ENCODE measurements around the gene ZFHX3. TPM values are rescaled to one million over a fixed set of nuclear protein-coding genes. Genes with fewer than 3 reads are reported as not detected.

The ZFHX3 gene
- total and polyA plus RNA-seq, 2 of the 8 experiments (the other 6 are each of a cell fraction or from before 2014, with no cell fraction given), result 0.08 to 0.99 TPM

GRCh38 chr16:72850853-72851252 lies 197.1 kb downstream of the ZFHX3 start:
- H3K4me3 ChIP-seq (ENCODE audit: extremely low read depth in 1 of 4, insufficient read depth in 2 of 4, low read depth in 3 of 4, low read length in 4 of 4), result no peak overlapping the region
- WGBS, 2 experiments (ENCODE audit: extremely low coverage in 1 of 2, insufficient coverage in 1 of 2, insufficient read length in 1 of 2, insufficient replicate concordance in 2 of 2, low coverage in 1 of 2, low lambda C conversion rate in 2 of 2, missing lambda C conversion rate in 1 of 2), result 84% methylated on average over 6 of the region's 6 CpGs; no CpG with 5 or more reads in 1 of the 2 experiments
- no peaks in the 10 kb centered on the region for H3K27me3 ChIP-seq (replicated peaks in 1 of 4; ENCODE audit: control insufficient read depth in 3 of 4, extremely low read depth in 1 of 4, insufficient read depth in 3 of 4, low read length in 3 of 4)
- H3K9me3 ChIP-seq (ENCODE audit: insufficient read depth in 2 of 2, low read depth in 1 of 2, low read length in 1 of 2), result no peaks in the 10 kb centered on the region
- H2BK20ac ChIP-seq (ENCODE audit: low read length), result no peak overlapping the region
- no peak overlapping the region for H3K4me2 ChIP-seq (ENCODE audit: insufficient read depth in 1 of 2, low read depth in 2 of 2, low read length in 2 of 2)
- H2AFZ ChIP-seq (ENCODE audit: low read length), result no peak overlapping the region
- no peaks in the 10 kb centered on the region for H3K79me1 ChIP-seq (ENCODE audit: low read depth, low read length)
- no peak overlapping the region for H3K4ac ChIP-seq (replicated peaks; ENCODE audit: insufficient read length, low read depth, low read length)
- DNase-seq (ENCODE audit: low read depth in 1 of 2, low spot score in 2 of 2) (no peak), FAIRE-seq (no peak)
- ChIA-PET CTCF (ENCODE audit: partially characterized antibody) (interaction anchor here (2.0 to 25.5 kb wide), 3 partner anchors 5 to 144 kb away, joined by 7 to 376 read pairs (median 376); no protein-coding TSS in a partner anchor), POLR2A (ENCODE audit: partially characterized antibody) (no interaction called here)
- no peak overlapping the region for H3K9ac ChIP-seq (replicated peaks in 1 of 4; ENCODE audit: extremely low read depth in 1 of 4, low read depth in 3 of 4, low read length in 3 of 4)
- H3K18ac ChIP-seq (ENCODE audit: extremely low read depth, low read length), result no peak overlapping the region
- H2BK5ac ChIP-seq (ENCODE audit: low read depth, low read length), result no peak overlapping the region
- H4K5ac ChIP-seq (ENCODE audit: insufficient read length, low read depth, low read length), result no peak overlapping the region
- H2AK5ac ChIP-seq (ENCODE audit: low read depth, low read length), result no peak overlapping the region
- no peak overlapping the region for H3K14ac ChIP-seq (ENCODE audit: insufficient read length)
- H3K27ac ChIP-seq (ENCODE audit: low read depth, low read length), result no peak overlapping the region
- peaks cover 0 to 12% (median 3%) of the 10 kb centered on the region in 4 experiments; a peak in 4 of 7 replicates for H3K4me1 ChIP-seq (replicated peaks in 1 of 4; ENCODE audit: control insufficient read depth in 3 of 4, insufficient read depth in 4 of 4, low read length in 3 of 4)
- H4K8ac ChIP-seq (ENCODE audit: extremely low read depth, insufficient read depth, low read length), result no peak overlapping the region
- no peaks in the 10 kb centered on the region for H3K79me2 ChIP-seq (ENCODE audit: control insufficient read depth in 1 of 2, insufficient read depth in 2 of 2, low read length in 2 of 2)
- H4K91ac ChIP-seq (replicated peaks; ENCODE audit: insufficient read length, low read length), result no peak overlapping the region
- peaks cover 0 to 5% of the 10 kb centered on the region in 2 experiments for H4K20me1 ChIP-seq (replicated peaks in 1 of 2; ENCODE audit: control insufficient read depth in 1 of 2, insufficient read depth in 2 of 2, low read length in 2 of 2)
- no peak overlapping the region for H3K23ac ChIP-seq (ENCODE audit: insufficient read length)
- H2BK12ac ChIP-seq (ENCODE audit: low read depth, low read length), result no peak overlapping the region
- H3K56ac ChIP-seq (replicated peaks; ENCODE audit: insufficient read length, low read depth, low read length), result no peak overlapping the region
- no peak overlapping the region for H2BK15ac ChIP-seq (ENCODE audit: low read length)
- H2BK120ac ChIP-seq (replicated peaks; ENCODE audit: low read depth, low read length), result no peak overlapping the region
- no peaks in the 10 kb centered on the region; the same call in 1 of the 2 replicates for H3K23me2 ChIP-seq (ENCODE audit: low read depth, low read length)
- no peaks in the 10 kb centered on the region for H3K36me3 ChIP-seq (ENCODE audit: control insufficient read depth in 2 of 4, insufficient read depth in 4 of 4, low read length in 3 of 4)
- TF ChIP-seq USF2 (IDR thresholded peaks at IDR 0.05; ENCODE audit: low read length), result no peak
- no peak for TF ChIP-seq ZNF274 (IDR thresholded peaks at IDR 0.05; ENCODE audit: borderline replicate concordance, extremely low read depth, low read length)
- no peak for TF ChIP-seq SUZ12 (IDR thresholded peaks at IDR 0.05; ENCODE audit: low read length)
- TF ChIP-seq JUN (IDR thresholded peaks at IDR 0.05; ENCODE audit: low read depth, low read length), result no peak
- TF ChIP-seq GABPA (IDR thresholded peaks at IDR 0.05; ENCODE audit: borderline replicate concordance, insufficient read depth, low read length), result no peak
- TF ChIP-seq CHD2 (IDR thresholded peaks at IDR 0.05; ENCODE audit: low read length), result no peak
- no peak for TF ChIP-seq SP2 (IDR thresholded peaks at IDR 0.05; ENCODE audit: low read length)
- no peak for TF ChIP-seq POU5F1 (IDR thresholded peaks at IDR 0.05; ENCODE audit: low read depth, low read length)
- no peak for TF ChIP-seq TAF1 (IDR thresholded peaks at IDR 0.05; ENCODE audit: low read depth, low read length)
- TF ChIP-seq SRF (IDR thresholded peaks at IDR 0.05; ENCODE audit: low read depth, low read length), result no peak
- TF ChIP-seq CEBPB (IDR thresholded peaks at IDR 0.05; ENCODE audit: low read depth, low read length), result no peak
